GM18867 (cell line): ENCODE measurements around the gene HPX.

Experiments used
- ATAC-seq: cut with Tn5 transposase; IDR thresholded peaks from one replicate; pipeline ENCODE4 v1.9.1; 2021; ENCODE audit warnings: mild to moderate bottlenecking, moderate library complexity; ENCODE audit not compliant: unreplicated experiment

Gene HPX

DNA sequence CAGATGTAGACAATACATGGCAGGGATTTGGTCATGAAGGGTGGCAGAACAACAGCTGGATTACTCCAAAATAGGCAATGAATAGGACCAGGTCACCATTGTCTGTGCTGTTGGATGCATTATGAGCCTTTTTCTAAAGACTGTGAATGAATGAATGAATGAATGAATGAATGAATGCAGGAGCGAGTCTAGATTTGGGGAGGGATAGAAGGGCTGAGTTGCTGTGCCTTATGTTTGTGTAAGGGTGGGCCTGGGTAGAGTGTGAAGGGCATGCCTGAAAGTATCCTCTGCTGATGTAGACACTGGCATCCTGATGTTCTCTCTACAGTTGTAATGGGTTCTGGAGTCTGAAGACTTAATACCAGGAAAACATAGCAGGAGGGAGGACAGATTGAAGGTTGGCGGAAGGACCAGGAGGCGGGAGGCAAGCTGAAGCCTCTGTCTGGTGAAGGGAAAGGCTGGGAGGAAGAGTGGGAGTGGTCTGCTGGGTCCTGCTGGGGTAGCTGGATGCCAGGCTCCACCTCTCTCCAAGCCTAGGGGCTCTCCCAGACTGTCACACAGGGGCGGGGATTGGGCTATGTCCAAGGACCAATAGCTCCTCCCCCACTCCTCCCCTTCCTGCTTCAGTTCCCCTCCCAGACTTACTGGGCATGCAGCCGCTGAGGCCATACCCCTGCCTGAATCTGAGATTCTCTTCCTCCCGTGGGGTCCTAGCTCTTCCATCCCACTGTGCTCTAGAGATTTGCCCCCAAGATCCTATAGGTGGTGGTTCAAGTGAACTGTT is 28.1 kb upstream of the HPX start:
- ATAC-seq = peak; percentile 53

DNA sequence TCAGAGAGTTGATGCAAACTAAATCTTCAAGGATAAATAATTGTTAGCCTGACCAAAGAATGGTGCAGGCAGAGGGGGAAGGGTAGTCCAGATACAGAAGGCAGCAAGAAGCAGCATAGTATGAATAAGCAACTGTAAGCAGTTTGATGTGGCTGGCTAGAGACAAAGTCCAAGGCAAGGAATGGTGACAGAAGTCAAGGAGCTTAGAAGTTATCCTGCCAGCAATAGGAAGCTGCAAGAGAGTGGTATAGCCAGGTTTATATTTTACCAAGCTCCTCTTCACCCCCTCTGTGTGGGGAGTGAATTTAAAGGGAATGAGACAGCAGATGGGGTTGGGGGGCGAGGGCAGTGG is 18.3 kb upstream of the HPX start:
- no peak for ATAC-seq

- no peak for ATAC-seq
Observed at GRCh38 chr11:6458352-6459098, 17.7 kb upstream of the HPX start.

DNA sequence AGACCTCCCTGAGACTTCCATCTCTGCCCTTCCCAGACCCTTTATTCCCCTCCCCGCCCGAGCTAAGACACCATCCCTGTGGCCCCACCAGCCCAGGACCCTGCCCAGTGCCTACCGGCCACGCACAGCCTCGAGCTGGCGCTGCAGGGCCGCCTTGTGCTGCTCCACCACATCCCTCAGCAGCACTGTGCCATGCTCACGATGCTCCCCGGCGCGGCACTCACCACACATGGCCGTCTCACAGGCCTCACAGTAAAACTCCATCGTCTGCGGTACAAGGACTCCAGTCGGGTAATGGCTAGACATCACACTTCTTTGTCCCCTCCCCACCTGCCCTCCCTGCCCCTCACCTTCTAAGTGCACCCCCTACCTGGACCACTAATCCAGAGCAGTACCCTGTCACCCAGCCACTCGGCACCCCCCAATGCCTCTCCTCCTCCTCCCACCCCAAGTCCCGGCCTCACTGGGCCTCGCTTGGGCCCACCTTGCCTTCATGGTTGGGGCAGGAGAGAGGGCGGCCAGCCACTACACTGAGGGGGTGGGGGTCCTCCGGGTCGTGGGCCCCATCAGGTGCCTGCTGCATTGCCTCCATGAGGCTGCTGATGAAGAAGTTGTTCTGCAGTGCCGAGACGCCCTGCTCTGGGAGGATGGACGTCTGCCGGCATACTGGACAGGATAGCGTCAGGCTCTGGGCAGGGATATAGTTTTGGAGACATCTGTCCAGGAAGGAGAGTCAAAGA is 17.0 kb upstream of the HPX start:
- no peak for ATAC-seq

DNA sequence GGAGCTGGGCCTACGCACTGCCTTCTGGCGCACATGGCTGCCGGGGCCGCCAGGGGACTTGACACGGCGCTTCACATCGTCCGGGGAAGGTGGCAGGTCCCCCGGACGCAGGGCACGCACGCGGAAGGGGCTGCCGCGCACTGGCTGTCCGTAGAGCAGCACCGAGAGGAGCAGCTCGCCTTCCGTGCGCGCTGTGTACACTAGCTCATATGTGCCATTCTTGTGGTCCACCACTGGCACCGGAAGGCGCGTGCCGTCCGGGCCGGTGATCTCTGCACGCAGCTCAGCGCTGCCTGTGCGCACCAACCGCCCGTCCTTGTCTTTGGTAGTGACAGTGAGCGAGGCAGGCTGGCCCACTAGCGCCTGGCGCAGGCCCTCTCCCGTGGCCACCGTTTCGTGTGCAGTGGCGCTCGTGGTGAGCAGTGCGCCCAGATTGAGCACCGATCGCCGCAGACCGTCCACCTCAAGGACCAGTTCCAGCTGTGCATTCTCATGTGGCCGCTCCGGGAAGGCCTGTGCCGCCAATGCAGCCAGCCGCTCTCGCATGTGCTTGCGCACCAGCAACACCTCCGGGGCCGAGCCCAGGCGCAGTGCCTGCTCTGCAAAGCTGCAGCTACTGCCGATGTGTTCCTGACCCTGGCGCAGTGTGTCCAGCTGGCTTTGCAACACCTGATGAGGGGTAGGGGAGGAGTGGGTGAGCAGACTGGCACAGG is 15.7 kb upstream of the HPX start:
- ATAC-seq = no peak

DNA sequence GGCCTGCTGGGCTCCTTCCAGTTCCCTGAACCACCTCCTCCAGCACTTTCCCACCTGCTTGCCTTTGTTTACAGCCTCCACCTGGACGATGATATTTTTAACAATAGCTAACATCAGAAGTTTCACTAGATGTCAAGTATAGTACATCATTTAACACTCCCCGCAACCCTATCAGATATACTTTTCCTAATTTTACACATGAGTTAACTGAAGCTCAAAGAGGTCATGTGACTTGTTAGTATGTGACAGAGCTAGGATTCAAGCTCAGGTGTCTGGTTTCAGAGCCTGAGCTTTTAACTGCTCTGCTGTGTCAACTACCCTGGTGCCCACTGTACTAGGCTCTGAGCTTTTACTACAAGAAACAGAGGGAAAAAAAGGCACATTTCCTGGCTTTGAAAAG is 14.3 kb upstream of the HPX start:
- no peak for ATAC-seq

DNA sequence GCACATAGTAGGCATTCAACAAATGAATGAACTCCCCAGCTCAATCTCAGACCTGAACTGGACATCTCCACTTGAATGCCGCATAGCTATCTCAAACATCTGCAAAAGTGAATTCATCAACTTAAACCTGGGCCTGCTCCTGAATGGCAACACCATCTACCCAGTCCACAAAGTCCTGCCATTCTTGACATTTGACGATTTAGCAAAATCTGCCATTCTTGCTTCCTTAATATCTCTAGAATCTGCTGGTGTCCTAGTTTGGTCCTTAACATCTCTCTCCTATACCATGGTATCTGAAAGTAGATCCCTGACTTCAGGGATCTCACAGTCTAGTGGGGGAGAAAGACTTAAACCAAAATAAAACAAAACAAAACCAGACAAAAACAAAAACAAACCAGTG is 12.4 kb upstream of the HPX start:
- ATAC-seq = no peak

DNA sequence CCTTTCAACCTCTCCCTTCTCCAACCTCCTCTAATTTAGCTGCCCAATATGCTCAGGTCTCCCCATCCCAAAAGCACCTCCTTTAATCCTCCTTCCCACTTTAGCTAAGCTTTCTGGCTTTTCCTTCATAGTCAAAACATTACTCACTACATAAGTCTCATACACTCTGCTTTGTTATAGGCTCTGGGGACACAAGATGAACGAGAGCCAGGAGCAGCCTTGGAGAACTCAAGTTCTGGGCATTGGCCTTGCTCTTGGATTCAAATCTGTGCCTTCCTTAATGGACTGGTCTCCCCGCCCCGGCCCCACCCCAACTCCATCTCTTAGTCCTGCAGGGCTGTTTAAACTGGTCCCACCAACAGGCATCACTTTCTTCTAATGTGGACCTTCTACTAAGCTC is 11.4 kb upstream of the HPX start:
- ATAC-seq = no peak

GRCh38 chr11:6448574-6448973 is 7.8 kb upstream of the HPX start:
- no peak for ATAC-seq

GRCh38 chr11:6443269-6444003 is 2.6 kb upstream of the HPX start:
- ATAC-seq = peak; percentile 82

DNA sequence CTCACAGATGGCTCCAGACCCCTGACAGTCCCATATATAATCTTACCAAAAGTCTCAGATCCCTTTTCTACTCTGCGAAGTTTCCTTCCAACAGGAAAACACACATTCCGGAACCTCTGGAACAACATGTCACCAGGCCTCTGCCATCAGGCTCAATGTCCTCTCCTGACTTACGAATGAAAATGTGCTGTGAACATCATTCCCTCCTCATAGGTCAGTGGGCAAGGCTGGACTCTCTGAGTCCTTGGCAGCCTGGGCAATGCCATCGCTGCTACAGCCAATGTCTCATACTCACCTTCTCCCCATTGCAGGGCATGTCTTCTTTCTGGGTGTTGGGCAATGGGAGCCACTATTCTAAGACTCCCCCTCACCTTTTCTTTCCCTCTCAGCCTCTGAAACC is 1.7 kb upstream of the HPX start:
- no peak for ATAC-seq

DNA sequence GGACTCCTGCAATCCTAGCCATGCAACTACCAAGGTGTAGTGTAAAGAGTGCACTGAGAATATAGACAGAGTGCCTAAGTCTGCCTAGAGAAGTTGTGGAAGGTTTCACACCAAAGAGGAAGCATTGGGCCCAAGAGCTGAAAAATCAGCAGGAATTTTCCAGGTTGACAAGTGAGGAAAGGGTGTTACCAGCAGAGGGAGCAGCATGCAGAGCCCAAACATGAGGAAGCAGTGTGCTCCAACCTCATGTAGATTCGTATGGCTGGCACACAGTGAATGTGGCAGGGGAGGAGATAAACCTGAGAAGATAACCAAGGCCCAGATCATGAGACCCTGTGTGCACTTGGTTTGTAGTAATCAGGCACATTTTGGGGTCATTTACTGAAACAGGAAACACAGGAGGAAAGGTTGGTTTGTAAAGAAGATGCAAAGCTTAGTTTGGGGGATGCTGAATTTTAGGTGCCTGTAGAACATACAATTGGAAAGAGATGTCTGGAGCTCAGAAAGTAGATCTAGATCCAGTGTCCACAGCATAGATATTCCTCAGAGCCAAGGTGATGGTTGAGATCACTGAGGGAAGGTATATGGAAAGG is 1.7 kb downstream of the HPX start:
- ATAC-seq = no peak

DNA sequence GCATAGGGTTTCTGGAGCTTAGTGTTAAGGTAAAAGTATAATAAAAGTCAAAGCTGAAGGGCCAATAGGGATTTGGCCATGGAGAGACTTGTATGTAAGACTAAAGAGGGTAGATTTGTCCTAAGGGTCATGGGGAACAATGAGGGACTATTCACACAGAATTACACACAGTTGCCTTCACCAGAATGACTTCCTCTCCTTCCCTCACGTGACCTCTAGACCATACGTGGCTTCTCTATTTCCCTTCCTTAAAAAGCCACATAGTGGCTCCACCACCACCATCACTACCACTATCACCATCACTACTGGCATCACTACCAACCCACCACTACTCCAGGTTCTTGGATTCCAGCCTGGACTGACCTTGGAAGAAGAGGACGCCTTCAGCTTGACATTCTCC is 2.8 kb downstream of the HPX start:
- no peak for ATAC-seq

DNA sequence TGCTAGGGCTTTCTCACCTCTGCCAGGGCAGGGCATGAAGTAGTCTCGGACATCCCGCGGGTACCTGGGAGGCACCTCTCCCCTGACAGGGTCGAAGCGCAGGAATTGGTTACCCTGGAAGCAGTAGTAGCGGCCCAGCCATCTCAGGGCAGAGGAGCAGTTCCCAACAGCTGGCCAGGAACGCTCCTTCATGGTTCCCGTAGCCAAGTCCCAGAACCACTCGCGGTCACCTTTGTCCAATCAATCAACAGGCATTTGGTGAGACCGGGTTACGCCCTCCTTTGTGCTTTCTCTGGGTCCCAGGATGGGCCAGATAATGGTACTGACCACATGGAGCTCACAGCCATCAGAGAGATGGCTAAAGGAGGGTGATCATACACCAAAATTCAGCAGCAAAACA is 3.4 kb downstream of the HPX start:
- no peak for ATAC-seq

DNA sequence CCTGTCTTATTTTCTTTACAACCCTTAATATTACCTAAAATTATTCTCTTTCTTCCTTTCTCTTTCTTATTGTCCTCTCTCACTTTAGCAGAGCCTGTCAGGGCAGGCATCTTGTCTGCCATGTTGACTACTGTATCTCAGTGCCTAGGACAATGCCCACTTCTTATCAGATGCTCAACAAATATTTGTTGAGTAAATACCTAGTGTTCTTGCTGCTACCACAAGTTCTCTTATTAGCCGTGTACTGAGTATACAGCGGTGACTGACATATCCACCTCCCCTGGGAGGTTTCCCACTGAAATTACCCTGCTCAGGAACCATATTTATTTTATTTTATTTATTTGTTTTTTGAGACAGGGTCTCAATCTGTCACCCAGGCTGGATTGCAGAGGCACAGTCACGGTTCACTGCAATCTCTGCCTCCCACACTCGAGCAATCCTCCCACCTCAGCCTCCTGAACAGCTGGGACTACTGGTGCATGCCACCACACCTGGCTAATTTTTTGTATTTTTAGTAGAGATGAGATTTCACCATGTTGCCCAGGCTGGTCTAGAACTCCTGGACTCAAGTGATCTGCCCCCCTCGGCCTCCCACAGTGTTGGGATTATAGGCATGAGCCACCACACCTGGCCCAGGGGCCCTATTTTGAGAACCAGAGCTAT is 6.7 kb downstream of the HPX start:
- peak; percentile 45 for ATAC-seq

- ATAC-seq = no peak
Observed at GRCh38 chr11:6431861-6432260, 8.9 kb downstream of the HPX start.

DNA sequence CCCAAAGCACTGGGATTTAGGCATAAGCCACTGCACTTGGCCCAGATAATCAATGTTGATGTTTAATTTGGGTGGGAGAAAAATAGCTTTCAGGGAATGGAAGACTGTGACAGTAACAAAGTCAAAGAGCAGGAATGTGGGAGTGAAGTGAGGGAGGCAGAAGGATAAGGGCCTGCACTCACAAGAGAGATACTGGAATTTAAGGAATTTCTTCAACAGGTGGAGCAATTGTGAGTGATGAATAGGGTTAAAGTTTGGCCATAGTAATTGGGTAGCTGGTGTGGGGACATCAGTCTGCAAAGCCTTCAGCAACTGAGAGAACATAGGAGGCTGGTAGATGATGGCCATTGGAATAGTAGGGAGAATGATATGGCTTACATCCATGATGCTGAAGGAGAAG is 13.3 kb downstream of the HPX start:
- no peak for ATAC-seq

- ATAC-seq = no peak
Observed at GRCh38 chr11:6420677-6421076, 20.1 kb downstream of the HPX start.

GRCh38 chr11:6419009-6419631 is 21.7 kb downstream of the HPX start, which contains the start of gene APBB1:
Gene APBB1 (minus strand): TSS chr11:6419094. CDS start chr11:6411347, 7,747 bp downstream.
- ATAC-seq = peak; percentile 54
